HG03095 (cell line): ENCODE data around the gene ZNF519.
"Not testable (repeated sequence)": the region's sequence is repeated elsewhere in the genome, so short reads cannot be mapped to it uniquely, and the experiment has no call there.

Source experiments
- ATAC-seq: cut with Tn5 transposase; IDR thresholded peaks from one replicate; pipeline ENCODE4 v1.9.1; 2021; ENCODE audit warnings: moderate library complexity; ENCODE audit not compliant: unreplicated experiment

ZNF519 gene

GRCh38 chr18:14147935-14148865, 16.0 kb upstream of the ZNF519 start:
- ATAC-seq = not testable (repeated sequence)

- not testable (repeated sequence) for ATAC-seq
Observed at GRCh38 chr18:14146771-14147170, 14.5 kb upstream of the ZNF519 start.

- ATAC-seq = not testable (repeated sequence)
Observed at GRCh38 chr18:14145581-14146338, 13.5 kb upstream of the ZNF519 start.

GRCh38 chr18:14145021-14145420, 12.8 kb upstream of the ZNF519 start:
- not testable (repeated sequence) for ATAC-seq

GRCh38 chr18:14144628-14144895, 12.3 kb upstream of the ZNF519 start:
- ATAC-seq = no peak

DNA sequence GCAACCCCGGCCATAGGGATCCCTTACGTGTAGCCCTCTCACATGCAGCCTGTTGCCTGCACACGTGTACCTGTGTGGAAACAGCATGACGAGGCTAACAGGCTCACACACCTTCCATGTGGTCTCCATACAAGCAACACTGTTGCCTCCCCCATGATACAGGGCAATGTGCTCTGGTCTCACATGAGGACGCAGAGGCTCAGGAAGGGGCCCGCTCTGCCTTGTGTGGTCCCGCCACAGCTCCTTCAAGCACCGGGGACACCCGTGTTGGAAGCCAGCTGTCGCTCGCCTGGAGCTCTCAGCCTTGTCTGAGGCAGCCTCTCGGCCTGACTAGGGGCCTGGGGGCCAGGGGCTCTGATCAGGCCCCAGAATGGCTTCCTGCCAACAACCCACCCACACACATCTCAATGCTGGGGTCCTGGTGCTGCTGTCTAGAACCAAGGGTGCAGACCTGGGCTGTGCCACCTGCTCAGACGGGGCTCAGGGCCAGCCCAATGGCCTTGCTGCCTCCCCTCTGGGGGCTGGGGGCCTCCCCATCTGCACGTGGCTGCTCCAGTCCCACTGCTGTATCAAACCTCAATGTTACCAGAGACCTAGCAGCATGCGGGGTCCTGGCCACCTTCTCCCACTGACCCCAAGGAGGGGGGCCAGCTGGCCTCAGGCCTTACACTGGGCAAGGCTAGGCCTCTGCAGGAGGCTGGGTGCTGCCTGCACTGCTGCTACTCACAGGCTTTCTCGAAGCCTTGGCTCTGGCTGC, 11.8 kb upstream of the ZNF519 start:
- not testable (repeated sequence) for ATAC-seq

GRCh38 chr18:14143396-14143795, 11.2 kb upstream of the ZNF519 start:
- not testable (repeated sequence) for ATAC-seq

DNA sequence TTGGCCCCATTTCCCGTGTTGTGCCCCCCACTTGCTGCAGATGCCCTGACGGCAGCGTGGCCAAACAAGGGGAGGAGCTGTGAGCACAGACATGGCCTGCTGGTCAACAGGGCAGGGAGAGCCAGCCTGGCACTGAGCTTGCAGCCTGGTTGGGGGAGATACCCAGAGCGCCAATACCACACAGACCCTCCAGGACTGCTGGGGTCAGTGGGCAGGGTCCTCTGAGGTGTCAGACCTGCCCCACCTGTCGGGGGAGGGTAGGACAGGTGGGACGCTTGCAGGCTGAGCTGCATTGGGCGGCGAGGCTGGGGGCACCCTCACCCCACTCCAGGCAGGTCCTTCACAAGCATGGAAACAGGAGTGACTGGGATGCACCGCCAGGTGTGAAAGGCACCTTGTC, 9.9 kb upstream of the ZNF519 start:
- not testable (repeated sequence) for ATAC-seq

DNA sequence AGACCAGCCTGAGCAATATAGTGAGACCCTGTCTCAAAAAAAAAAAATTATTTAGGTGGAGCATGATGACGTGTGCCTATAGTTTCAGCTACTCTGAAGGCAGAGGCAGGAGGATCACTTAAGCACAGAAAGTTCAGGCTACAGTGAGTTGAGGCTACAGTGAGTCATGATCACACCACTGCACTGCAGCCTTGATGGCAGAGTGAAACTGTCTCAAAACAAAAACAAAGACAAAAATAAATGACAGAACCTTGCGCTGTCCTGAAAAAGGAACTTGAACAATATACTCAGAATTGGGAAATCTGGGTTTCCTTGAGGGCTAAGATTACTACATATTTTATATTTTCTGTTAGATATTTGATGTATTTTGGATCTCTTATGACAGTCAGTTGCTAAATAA, 7.3 kb upstream of the ZNF519 start:
- not testable (repeated sequence) for ATAC-seq

GRCh38 chr18:14137971-14138370, 5.7 kb upstream of the ZNF519 start:
- not testable (repeated sequence) for ATAC-seq

GRCh38 chr18:14131696-14132270, 452 bp downstream of the ZNF519 start:
- ATAC-seq = not testable (repeated sequence)

- not testable (repeated sequence) for ATAC-seq
Observed at GRCh38 chr18:14130804-14131203, 1.4 kb downstream of the ZNF519 start.

DNA sequence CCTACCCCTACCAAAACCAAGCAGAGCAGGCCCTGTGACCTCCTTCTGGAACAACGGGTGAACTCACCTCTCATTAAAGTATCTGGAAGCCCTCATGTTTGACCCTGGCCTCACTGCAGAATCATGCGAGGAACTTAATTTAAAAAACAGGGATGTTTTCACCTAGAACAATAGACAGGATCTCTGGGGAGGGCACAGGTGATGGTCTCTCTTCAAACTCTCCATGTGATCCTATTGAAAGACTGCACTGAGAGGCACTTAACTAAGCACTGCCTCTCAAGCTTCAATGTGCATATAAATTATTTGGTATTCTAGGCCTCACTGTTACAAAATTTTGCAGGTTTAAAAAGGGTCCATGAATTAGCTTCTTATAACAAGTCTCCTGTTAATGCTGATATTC, 7.5 kb downstream of the ZNF519 start:
- ATAC-seq = no peak

DNA sequence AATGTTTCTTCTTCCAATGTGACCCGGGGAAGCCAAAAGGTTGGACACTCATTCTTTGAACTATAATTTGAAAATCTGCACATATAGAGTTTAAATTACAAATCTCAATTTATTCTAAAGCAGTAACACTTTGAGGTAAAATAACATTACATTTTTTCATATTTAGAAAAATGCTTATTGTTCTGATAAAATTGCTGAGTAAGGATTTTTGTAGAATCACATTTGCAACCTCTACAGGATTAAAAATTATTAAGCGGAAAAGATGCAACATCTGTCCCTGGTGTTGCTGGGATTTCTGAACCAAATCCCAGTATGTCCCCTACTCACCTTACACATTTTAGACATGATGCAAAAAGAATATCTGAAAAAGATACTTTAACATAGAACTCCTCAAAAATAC, 10.1 kb downstream of the ZNF519 start:
- ATAC-seq = no peak

GRCh38 chr18:14120926-14121325, 11.3 kb downstream of the ZNF519 start:
- ATAC-seq = no peak

DNA sequence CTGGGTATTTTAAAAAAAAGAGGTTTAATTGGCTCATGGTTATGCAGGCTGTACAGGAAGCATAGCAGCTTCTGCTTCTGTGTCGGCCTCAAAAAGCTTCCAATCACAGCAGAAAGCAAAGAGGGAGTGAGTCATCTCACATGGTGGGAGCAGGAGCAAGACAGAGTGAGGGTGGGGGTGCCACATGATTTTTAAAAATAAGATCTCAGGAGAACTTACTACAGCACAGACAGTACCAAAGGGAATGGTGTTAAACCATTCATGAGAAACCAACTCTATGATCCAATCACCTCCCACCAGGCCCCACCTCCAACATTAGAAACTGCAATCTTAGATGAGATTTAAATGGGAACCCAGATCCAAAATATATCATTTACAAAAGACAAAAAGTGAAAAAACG, 14.6 kb downstream of the ZNF519 start:
- ATAC-seq = no peak

- no peak for ATAC-seq
Observed at GRCh38 chr18:14106906-14107305, 25.3 kb downstream of the ZNF519 start.

- ATAC-seq = no peak
Observed at GRCh38 chr18:14104906-14105748, 27.1 kb downstream of the ZNF519 start.

- ATAC-seq = no peak
Observed at GRCh38 chr18:14104201-14104600, 28.0 kb downstream of the ZNF519 start.
